ENCODE measurements around the gene CGB3.
A peak's percentile ranks its signal among the peaks of the same experiment; 100 is the strongest.

CGB3 gene

GRCh38 chr19:48988860-48989259, 35.3 kb downstream of the CGB3 start:
- no peak for DNase-seq

GRCh38 chr19:48988286-48988685, 35.8 kb downstream of the CGB3 start:
- no peak for DNase-seq

- DNase-seq = no peak
These were observed 36.8 kb downstream of the CGB3 start for GRCh38 chr19:48987323-48987722.

GRCh38 chr19:48986211-48986610, 37.9 kb downstream of the CGB3 start:
- no peak for DNase-seq

GRCh38 chr19:48985711-48986110, 38.4 kb downstream of the CGB3 start:
- DNase-seq = no peak

GRCh38 chr19:48982280-48982679, 41.9 kb downstream of the CGB3 start:
- no peak for DNase-seq

- DNase-seq = no peak
These were observed 47.1 kb downstream of the CGB3 start for GRCh38 chr19:48977061-48977460.

- DNase-seq = peak in 4 of 56 donors; percentile 3 to 15 (median 6)
These were observed 47.9 kb downstream of the CGB3 start for GRCh38 chr19:48975947-48976847.
